Activated B cell treated with CpG ODN at 0.5 μM for 24 hours (primary cell): Measurements from ENCODE around the gene SOCS6. TPM values are rescaled to one million over a fixed set of nuclear protein-coding genes. Genes with fewer than 3 reads are reported as not detected.

Source experiments
- ATAC-seq: fragments of 200-7000 bp; cut with Tn5 transposase; one replicate; pipeline ENCODE4 v1.10.0; 2021; ENCODE audit warnings: low read depth, mild to moderate bottlenecking, moderate library complexity
- CTCF ChIA-PET: fragments of 350-600 bp; sonication (Branson Sonifier 250); formaldehyde crosslinking; loops from one replicate; lab custom pipeline; 2021; ENCODE audit warnings: antibody characterized with exemption; lab: Charles Lee
- POLR2A ChIA-PET: fragments of 350-600 bp; sonication (Branson Sonifier 250); formaldehyde crosslinking; loops from one replicate; lab custom pipeline; 2021; ENCODE audit warnings: antibody characterized with exemption; lab: Charles Lee
- DNase-seq: peaks from one replicate; pipeline ENCODE4 v3.0.0; 2022
- H3K27ac Mint-ChIP-seq: one replicate; pipeline ENCODE4 v1.8.0; 2020; ENCODE audit warnings: mixed read lengths
- H3K27me3 Mint-ChIP-seq: one replicate; pipeline ENCODE4 v1.8.0; 2021; ENCODE audit warnings: mixed read lengths
- H3K36me3 Mint-ChIP-seq: one replicate; pipeline ENCODE4 v1.8.0; 2021; ENCODE audit warnings: low read depth, mixed read lengths
- H3K4me1 Mint-ChIP-seq: one replicate; pipeline ENCODE4 v1.8.0; 2021; ENCODE audit warnings: mixed read lengths
- H3K4me3 Mint-ChIP-seq: one replicate; pipeline ENCODE4 v1.8.0; 2020; ENCODE audit warnings: mild to moderate bottlenecking, mixed read lengths
- H3K9me3 Mint-ChIP-seq: one replicate; pipeline ENCODE4 v1.8.0; 2020; ENCODE audit warnings: mixed read lengths
- intact Hi-C: fragments of 100-400 bp; cut with micrococcal nuclease; formaldehyde crosslinking; loops from one replicate; pipeline ENCODE4 v1.15.1; 2024
- total RNA-seq: library from RNA; stranded (reverse); gene quantifications from 2 replicates; pipeline ENCODE4 v1.2.3, GENCODE V29; 2022
- TF ChIP-seq, protein P1 (sequence below): fragments of 200-600 bp; IDR thresholded peaks from one replicate; pipeline ENCODE4 v1.8.0; 2022; ENCODE audit warnings: antibody characterized with exemption, mild to moderate bottlenecking

Gene SOCS6
- total RNA-seq, 1 donor from 2014 or later, result 1.1 TPM

DNA sequence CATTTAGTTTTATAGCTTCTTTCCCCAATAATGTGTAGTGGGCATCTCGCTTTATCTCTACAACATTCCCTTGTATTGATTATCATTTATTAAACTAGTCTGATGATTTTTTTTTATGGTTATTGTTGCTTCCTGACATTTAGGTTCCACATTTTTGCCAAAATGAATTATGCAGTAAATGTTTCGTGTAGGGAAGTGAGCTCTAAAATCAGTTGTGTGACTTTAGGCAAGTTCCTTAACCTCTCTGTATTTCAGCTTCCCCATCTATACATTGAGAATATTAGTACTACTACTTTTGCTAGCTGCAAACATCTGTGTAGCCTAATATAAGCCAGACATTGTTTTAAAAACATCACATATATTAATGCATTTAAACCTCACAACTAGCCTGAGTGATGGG, 22.9 kb downstream of the SOCS6 start:
- DNase-seq (no peak), ATAC-seq (no peak)
- Mint-ChIP-seq H3K4me3 (no peak overlapping the region), H3K27me3 (no peaks in the 10 kb centered on the region), H3K36me3 (no peaks in the 10 kb centered on the region), H3K27ac (no peak overlapping the region), H3K4me1 (no peaks in the 10 kb centered on the region), H3K9me3 (peaks cover 5% of the 10 kb centered on the region)
- CTCF ChIA-PET, result no interaction called here
- POLR2A ChIA-PET, result no interaction called here
- intact Hi-C loops, result no loop called here
- TF ChIP-seq, protein P1, sequence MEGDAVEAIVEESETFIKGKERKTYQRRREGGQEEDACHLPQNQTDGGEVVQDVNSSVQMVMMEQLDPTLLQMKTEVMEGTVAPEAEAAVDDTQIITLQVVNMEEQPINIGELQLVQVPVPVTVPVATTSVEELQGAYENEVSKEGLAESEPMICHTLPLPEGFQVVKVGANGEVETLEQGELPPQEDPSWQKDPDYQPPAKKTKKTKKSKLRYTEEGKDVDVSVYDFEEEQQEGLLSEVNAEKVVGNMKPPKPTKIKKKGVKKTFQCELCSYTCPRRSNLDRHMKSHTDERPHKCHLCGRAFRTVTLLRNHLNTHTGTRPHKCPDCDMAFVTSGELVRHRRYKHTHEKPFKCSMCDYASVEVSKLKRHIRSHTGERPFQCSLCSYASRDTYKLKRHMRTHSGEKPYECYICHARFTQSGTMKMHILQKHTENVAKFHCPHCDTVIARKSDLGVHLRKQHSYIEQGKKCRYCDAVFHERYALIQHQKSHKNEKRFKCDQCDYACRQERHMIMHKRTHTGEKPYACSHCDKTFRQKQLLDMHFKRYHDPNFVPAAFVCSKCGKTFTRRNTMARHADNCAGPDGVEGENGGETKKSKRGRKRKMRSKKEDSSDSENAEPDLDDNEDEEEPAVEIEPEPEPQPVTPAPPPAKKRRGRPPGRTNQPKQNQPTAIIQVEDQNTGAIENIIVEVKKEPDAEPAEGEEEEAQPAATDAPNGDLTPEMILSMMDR, result no peak

DNA sequence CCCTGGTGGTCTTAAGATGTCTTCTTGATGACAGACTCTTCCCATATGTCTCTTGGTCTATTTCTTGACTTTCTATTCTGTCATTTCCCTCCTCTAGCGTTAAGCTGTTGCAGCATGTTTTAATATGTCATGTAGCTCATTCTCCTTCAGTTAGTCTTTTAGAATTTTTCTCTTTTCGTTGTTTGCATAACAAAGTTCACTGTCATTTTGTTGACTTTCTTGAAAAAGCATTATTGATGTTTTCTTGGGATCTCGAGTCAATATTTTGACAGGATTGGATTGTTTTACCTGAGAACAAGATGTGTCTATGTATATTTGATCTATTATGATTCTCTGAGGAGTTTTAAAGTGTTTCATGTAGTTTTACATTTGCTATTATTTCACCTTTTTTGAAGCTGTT, 24.8 kb downstream of the SOCS6 start:
- Mint-ChIP-seq H3K27me3 (no peaks in the 10 kb centered on the region), H3K4me1 (no peaks in the 10 kb centered on the region), H3K4me3 (no peak overlapping the region), H3K36me3 (no peaks in the 10 kb centered on the region), H3K27ac (no peak overlapping the region), H3K9me3 (peaks cover 2% of the 10 kb centered on the region)
- ChIA-PET POLR2A (no interaction called here), CTCF (no interaction called here)
- no peak for DNase-seq
- no peak for ATAC-seq
- TF ChIP-seq, protein P1, result no peak
- intact Hi-C loops, result no loop called here

DNA sequence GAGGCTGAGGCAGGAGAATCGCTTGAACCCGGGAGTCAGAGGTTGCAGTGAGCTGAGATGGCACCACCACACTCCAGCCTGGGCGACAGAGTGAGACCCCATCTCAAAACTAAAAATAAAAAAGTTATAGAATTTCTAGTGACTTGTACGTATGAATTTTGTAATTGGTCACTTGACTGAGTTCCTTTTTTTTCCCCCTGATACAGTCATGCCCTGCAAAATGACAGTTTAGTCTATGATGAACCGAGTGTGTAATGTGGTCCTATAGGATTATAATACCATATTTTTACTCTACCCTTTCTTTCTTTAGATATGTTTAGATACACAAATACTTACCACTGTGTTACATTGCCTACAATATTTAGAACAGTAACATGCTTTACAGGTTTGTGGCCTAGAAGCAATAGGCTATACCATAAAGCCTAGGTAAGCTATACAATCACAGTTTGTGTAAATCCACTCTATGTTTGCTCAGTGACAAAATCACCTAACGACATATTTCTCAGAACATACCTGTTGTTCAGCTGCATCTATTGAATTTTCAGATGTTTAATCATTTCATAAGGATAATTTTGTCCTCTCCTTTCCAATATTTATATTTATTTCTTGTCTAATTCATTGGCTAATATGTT, 25.4 kb downstream of the SOCS6 start:
- H3K4me1 Mint-ChIP-seq, result no peaks in the 10 kb centered on the region
- H3K9me3 Mint-ChIP-seq, result no peaks in the 10 kb centered on the region
- H3K4me3 Mint-ChIP-seq, result no peak overlapping the region
- TF ChIP-seq, protein P1, result no peak
- no peaks in the 10 kb centered on the region for H3K36me3 Mint-ChIP-seq
- no peak for ATAC-seq
- no peaks in the 10 kb centered on the region for H3K27me3 Mint-ChIP-seq
- intact Hi-C loops, result no loop called here
- H3K27ac Mint-ChIP-seq, result no peak overlapping the region
- DNase-seq, result no peak
- ChIA-PET CTCF (no interaction called here), POLR2A (no interaction called here)

DNA sequence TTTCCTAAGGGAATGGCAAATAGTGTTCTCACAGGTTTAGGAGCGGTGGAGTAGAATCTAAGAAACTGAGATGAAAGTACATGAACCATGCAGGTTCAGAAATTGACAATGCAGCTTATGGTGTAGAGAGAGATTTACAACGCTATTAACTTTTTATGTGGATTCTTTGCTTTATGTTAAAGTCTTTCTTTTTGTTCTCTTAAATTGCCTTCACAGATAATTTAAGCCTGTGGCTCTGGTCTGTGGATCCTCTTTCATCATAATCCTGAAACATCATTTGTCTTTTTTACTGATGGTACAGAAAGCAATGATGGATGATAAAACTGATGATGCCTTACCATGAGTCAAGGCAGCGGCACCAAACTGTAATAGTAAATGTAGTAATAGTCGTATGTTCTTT, 30.3 kb downstream of the SOCS6 start:
- Mint-ChIP-seq H3K4me3 (no peak overlapping the region), H3K4me1 (no peaks in the 10 kb centered on the region), H3K27ac (no peak overlapping the region), H3K36me3 (no peaks in the 10 kb centered on the region), H3K9me3 (no peaks in the 10 kb centered on the region), H3K27me3 (no peaks in the 10 kb centered on the region)
- ChIA-PET POLR2A (no interaction called here), CTCF (no interaction called here)
- ATAC-seq (no peak), DNase-seq (no peak)
- intact Hi-C loops, result no loop called here
- TF ChIP-seq, protein P1, result no peak

DNA sequence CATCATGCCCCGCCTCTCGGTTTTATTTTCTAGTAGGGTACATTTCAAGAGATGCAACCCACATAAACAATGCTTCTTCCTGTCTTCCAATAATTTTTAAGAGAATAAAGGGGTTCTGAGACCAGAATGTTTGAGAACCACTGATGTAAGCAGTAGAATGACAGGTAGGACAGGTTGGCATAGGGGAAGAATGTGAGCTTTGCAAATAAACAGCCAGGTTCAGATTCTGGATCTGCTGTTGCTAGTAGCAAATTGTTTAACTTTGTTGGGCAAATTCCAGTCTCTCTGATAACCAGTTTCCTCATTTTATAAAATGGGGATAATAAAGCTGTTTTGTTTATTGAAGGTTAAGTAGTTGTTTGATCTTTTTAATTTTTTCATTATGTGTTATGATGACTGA, 32.8 kb downstream of the SOCS6 start:
- H3K36me3 Mint-ChIP-seq, result no peaks in the 10 kb centered on the region
- H3K9me3 Mint-ChIP-seq, result no peaks in the 10 kb centered on the region
- H3K27me3 Mint-ChIP-seq, result no peaks in the 10 kb centered on the region
- ChIA-PET CTCF (no interaction called here), POLR2A (no interaction called here)
- DNase-seq, result no peak
- TF ChIP-seq, protein P1, result no peak
- ATAC-seq, result no peak
- H3K4me3 Mint-ChIP-seq, result no peak overlapping the region
- peaks cover 2% of the 10 kb centered on the region for H3K4me1 Mint-ChIP-seq
- no peak overlapping the region for H3K27ac Mint-ChIP-seq
- intact Hi-C loops, result no loop called here
